NT2/D1 (cell line): ENCODE data around the gene AMH.

Source experiments
- YY1 ChIP-seq: IDR thresholded peaks from 2 replicates; pipeline ENCODE4 v1.6.1; 2011; ENCODE audit not compliant: insufficient read length, insufficient read depth
- ZNF274 ChIP-seq: IDR thresholded peaks from 2 replicates; pipeline ENCODE4 v1.6.1; 2011; ENCODE audit warnings: mild to moderate bottlenecking, low read depth, low read length

GRCh38 chr19:2244486-2244885, 4.6 kb upstream of the AMH start:
- TF ChIP-seq ZNF274: no peak
- no peak for TF ChIP-seq YY1
